K562 (cell line): ENCODE measurements around the gene SAP25. TPM values are rescaled to one million over a fixed set of nuclear protein-coding genes. Genes with fewer than 3 reads are reported as not detected.

Experiments
- BRD9 ChIP-seq: fragments of 450-650 bp; IDR thresholded peaks from 2 replicates; pipeline ENCODE4 v1.6.1; 2018; ENCODE audit warnings: low read depth; ENCODE audit not compliant: partially characterized antibody
- CC2D1A ChIP-seq: fragments of 450-650 bp; IDR thresholded peaks from 2 replicates; pipeline ENCODE4 v1.6.1; 2017; ENCODE audit warnings: mild to moderate bottlenecking
- FOXK1 ChIP-seq: sonication (generic); formaldehyde crosslinking; IDR thresholded peaks from 2 replicates; pipeline ENCODE4 v1.8.0; 2022; ENCODE audit warnings: missing genetic modification reagents, mild to moderate bottlenecking, borderline replicate concordance
- GATAD2A ChIP-seq: fragments of 450-650 bp; IDR thresholded peaks from 2 replicates; pipeline ENCODE4 v1.6.1; 2017
- HDAC6 ChIP-seq: IDR thresholded peaks from 2 replicates; pipeline ENCODE4 v1.6.1; 2012; ENCODE audit warnings: low read depth, mild to moderate bottlenecking, control low read depth, inconsistent platforms, low read length, moderate library complexity
- HOXB6 ChIP-seq: fragments of 250-450 bp; sonication (Bioruptor Pico); IDR thresholded peaks from 2 replicates; pipeline ENCODE4 v1.5.1; 2022; ENCODE audit warnings: mild to moderate bottlenecking, borderline replicate concordance
- KAT2B ChIP-seq: IDR thresholded peaks from one replicate; pipeline ENCODE4 v1.6.1; 2012; ENCODE audit warnings: low read depth, mild to moderate bottlenecking, control low read depth, inconsistent platforms, low read length, moderate library complexity
- MAX ChIP-seq: sonication (generic); formaldehyde crosslinking; IDR thresholded peaks from 2 replicates; pipeline ENCODE4 v1.9.0; 2022; ENCODE audit warnings: mild to moderate bottlenecking, missing genetic modification reagents
- MTA2 ChIP-seq: fragments of 450-650 bp; IDR thresholded peaks from 2 replicates; pipeline ENCODE4 v1.6.1; 2016; ENCODE audit warnings: low read depth
- NFATC3 ChIP-seq: fragments of 450-650 bp; IDR thresholded peaks from 2 replicates; pipeline ENCODE4 v1.6.1; 2017; ENCODE audit warnings: mild to moderate bottlenecking
- NR1H2 ChIP-seq: sonication (generic); formaldehyde crosslinking; IDR thresholded peaks from 2 replicates; pipeline ENCODE4 v1.4.0; 2020; ENCODE audit warnings: mild to moderate bottlenecking, missing genetic modification reagents
- NUFIP1 ChIP-seq: fragments of 450-650 bp; IDR thresholded peaks from 2 replicates; pipeline ENCODE4 v1.6.1; 2018; ENCODE audit not compliant: partially characterized antibody
- PML ChIP-seq: IDR thresholded peaks from 2 replicates; pipeline ENCODE4 v1.6.1; 2012; ENCODE audit warnings: low read length, inconsistent platforms
- RNF2 ChIP-seq: sonication (generic); IDR thresholded peaks from 2 replicates; pipeline ENCODE4 v1.6.1; 2016
- SETDB1 ChIP-seq: IDR thresholded peaks from one replicate; pipeline ENCODE4 v1.6.1; 2012; ENCODE audit warnings: low read length, control low read depth, inconsistent platforms
- SIX5 ChIP-seq, 2 experiments: IDR thresholded peaks; 2 replicates each; pipeline ENCODE4 v1.6.1; 2011; ENCODE audit warnings: low read length in 2 of 2, borderline replicate concordance in 1 of 2, low read depth in 1 of 2, mild to moderate bottlenecking in 1 of 2, moderate library complexity in 1 of 2; ENCODE audit not compliant: insufficient read depth in 1 of 2
- TAF15 ChIP-seq: fragments of 200-400 bp; formaldehyde crosslinking; IDR thresholded peaks from 2 replicates; pipeline ENCODE4 v1.6.1; 2017; ENCODE audit warnings: mild to moderate bottlenecking, low read depth, low read length, moderate library complexity
- ZBTB8A ChIP-seq: fragments of 450-650 bp; IDR thresholded peaks from 2 replicates; pipeline ENCODE4 v1.6.1; 2018; ENCODE audit warnings: mild to moderate bottlenecking, moderate library complexity; ENCODE audit not compliant: partially characterized antibody
- ZNF146 ChIP-seq: IDR thresholded peaks from one replicate; pipeline ENCODE4 v1.6.1; 2018; ENCODE audit warnings: missing compliant biosample characterization; ENCODE audit not compliant: unreplicated experiment
- ZNF197 ChIP-seq: fragments of 200-800 bp; sonication (Bioruptor generic); IDR thresholded peaks from 2 replicates; pipeline ENCODE4 v1.6.1; 2016; ENCODE audit warnings: low read depth, missing genetic modification characterization, missing compliant biosample characterization
- ZNF507 ChIP-seq: conservative IDR thresholded peaks from 2 replicates; pipeline ENCODE4 v1.6.1; 2017; ENCODE audit warnings: missing genetic modification characterization, missing compliant biosample characterization
- ZSCAN29 ChIP-seq: fragments of 450-650 bp; IDR thresholded peaks from 2 replicates; pipeline ENCODE4 v1.6.1; 2017
- polyA plus RNA-seq, 8 experiments: library from polyadenylated mRNA; depleted of rRNA in 4 of 8; stranded (reverse) in 5 of 8; unstranded in 3 of 8; fragments of >200 nt; fragmentation: Nextera tagmentation in 2 of 8; fragmentation: Illumina TruSeq in 1 of 8; extraction: Ambion mirVana in 2 of 8; extraction: Trizol in 1 of 8; gene quantifications; 2 replicates each; pipeline versions ENCODE4 v1.2.1 to v1.2.3, GENCODE V29; 2011 to 2014; ENCODE audit warnings: inconsistent platforms in 1 of 8, missing spikeins in 1 of 8
- total RNA-seq, 7 experiments: library from RNA; depleted of rRNA in 6 of 7; stranded (reverse); fragments of >200 nt in 6 of 7; fragmentation: Illumina TruSeq in 2 of 7; extraction: Trizol in 2 of 7; gene quantifications; 2 replicates each; pipeline versions ENCODE4 v1.2.1 to v1.2.3, GENCODE V29; 2011 to 2021; ENCODE audit warnings: low replicate concordance in 1 of 7
- TF ChIP-seq, protein P1 (sequence below): sonication (generic); formaldehyde crosslinking; IDR thresholded peaks from 2 replicates; pipeline ENCODE4 v1.8.0; 2022; ENCODE audit warnings: mild to moderate bottlenecking, missing genetic modification reagents
- TF ChIP-seq, protein P2 (sequence below), 2 experiments: fragments of 450-650 bp; IDR thresholded peaks; 2 replicates each; pipeline ENCODE4 v1.6.1; 2016

The SAP25 gene
- total and polyA plus RNA-seq, 9 of the 15 experiments (the other 6 are each of a cell fraction or from before 2014, with no cell fraction given), result 0.13 to 5.3 (median 0.78) TPM; not detected in 1

GRCh38 chr7:100585511-100586265 lies 12.0 kb upstream of the SAP25 start, which contains the start of gene LRCH4 (continued):
- TF ChIP-seq BRD9, result no peak
- peak; percentile 63; the same call in 1 of the 2 replicates for TF ChIP-seq GATAD2A
- no peak; the same call in 1 of the 2 replicates for TF ChIP-seq NR1H2 (CRISPR knock-in tag)
- TF ChIP-seq MTA2, result peak; percentile 25; the same call in 1 of the 2 replicates
- TF ChIP-seq ZBTB8A, result no peak
- TF ChIP-seq TAF15, result no peak
- TF ChIP-seq ZSCAN29, result no peak
- TF ChIP-seq ZNF146 (CRISPR knock-in tag), result no peak
- no peak for TF ChIP-seq NUFIP1
- TF ChIP-seq SIX5 (IDR thresholded peaks at IDR 0.05; ENCODE audit: borderline replicate concordance in 1 of 2, insufficient read depth in 1 of 2, low read depth in 1 of 2, low read length in 2 of 2), result no peak
- TF ChIP-seq MAX (CRISPR knock-in tag), result peak; percentile 62; the same call in 1 of the 2 replicates
- TF ChIP-seq FOXK1 (CRISPR knock-in tag), result no peak
- no peak for TF ChIP-seq KAT2B
- TF ChIP-seq NFATC3, result no peak
- TF ChIP-seq HDAC6, result no peak
- TF ChIP-seq CC2D1A, result peak; percentile 85; the same call in 1 of the 2 replicates
- TF ChIP-seq SETDB1, result no peak
- TF ChIP-seq HOXB6 (CRISPR knock-in tag), result peak; percentile 33; the same call in 1 of the 2 replicates
- TF ChIP-seq, protein P1, sequence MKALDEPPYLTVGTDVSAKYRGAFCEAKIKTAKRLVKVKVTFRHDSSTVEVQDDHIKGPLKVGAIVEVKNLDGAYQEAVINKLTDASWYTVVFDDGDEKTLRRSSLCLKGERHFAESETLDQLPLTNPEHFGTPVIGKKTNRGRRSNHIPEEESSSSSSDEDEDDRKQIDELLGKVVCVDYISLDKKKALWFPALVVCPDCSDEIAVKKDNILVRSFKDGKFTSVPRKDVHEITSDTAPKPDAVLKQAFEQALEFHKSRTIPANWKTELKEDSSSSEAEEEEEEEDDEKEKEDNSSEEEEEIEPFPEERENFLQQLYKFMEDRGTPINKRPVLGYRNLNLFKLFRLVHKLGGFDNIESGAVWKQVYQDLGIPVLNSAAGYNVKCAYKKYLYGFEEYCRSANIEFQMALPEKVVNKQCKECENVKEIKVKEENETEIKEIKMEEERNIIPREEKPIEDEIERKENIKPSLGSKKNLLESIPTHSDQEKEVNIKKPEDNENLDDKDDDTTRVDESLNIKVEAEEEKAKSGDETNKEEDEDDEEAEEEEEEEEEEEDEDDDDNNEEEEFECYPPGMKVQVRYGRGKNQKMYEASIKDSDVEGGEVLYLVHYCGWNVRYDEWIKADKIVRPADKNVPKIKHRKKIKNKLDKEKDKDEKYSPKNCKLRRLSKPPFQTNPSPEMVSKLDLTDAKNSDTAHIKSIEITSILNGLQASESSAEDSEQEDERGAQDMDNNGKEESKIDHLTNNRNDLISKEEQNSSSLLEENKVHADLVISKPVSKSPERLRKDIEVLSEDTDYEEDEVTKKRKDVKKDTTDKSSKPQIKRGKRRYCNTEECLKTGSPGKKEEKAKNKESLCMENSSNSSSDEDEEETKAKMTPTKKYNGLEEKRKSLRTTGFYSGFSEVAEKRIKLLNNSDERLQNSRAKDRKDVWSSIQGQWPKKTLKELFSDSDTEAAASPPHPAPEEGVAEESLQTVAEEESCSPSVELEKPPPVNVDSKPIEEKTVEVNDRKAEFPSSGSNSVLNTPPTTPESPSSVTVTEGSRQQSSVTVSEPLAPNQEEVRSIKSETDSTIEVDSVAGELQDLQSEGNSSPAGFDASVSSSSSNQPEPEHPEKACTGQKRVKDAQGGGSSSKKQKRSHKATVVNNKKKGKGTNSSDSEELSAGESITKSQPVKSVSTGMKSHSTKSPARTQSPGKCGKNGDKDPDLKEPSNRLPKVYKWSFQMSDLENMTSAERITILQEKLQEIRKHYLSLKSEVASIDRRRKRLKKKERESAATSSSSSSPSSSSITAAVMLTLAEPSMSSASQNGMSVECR, result peak; percentile 67
- no peak for TF ChIP-seq ZNF507 (tag)
- peak; percentile 93 for TF ChIP-seq PML
- TF ChIP-seq, protein P2, sequence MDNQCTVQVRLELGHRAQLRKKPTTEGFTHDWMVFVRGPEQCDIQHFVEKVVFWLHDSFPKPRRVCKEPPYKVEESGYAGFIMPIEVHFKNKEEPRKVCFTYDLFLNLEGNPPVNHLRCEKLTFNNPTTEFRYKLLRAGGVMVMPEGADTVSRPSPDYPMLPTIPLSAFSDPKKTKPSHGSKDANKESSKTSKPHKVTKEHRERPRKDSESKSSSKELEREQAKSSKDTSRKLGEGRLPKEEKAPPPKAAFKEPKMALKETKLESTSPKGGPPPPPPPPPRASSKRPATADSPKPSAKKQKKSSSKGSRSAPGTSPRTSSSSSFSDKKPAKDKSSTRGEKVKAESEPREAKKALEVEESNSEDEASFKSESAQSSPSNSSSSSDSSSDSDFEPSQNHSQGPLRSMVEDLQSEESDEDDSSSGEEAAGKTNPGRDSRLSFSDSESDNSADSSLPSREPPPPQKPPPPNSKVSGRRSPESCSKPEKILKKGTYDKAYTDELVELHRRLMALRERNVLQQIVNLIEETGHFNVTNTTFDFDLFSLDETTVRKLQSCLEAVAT (IDR thresholded peaks at IDR 0.05), result peak in 1 of 2 experiments; percentile 28; a peak in 1 of 4 replicates
- no peak for TF ChIP-seq ZNF197
- peak; percentile 89; the same call in 1 of the 2 replicates for TF ChIP-seq RNF2
